SK-N-SH (cell line): ENCODE data around the gene SH3BGRL2.

ENCODE experiments used
- CHD2 ChIP-seq: fragments of 150-350 bp; IDR thresholded peaks from 2 replicates; pipeline ENCODE4 v1.6.1; 2018; ENCODE audit warnings: low read length; ENCODE audit not compliant: partially characterized antibody
- CTCF ChIP-seq: fragments of 200-600 bp; sonication (generic); IDR thresholded peaks from 2 replicates; pipeline ENCODE4 v1.6.1; 2017; ENCODE audit warnings: antibody characterized with exemption, mild to moderate bottlenecking, moderate library complexity
- EZH2phosphoT487 ChIP-seq: fragments of 200-600 bp; sonication (generic); IDR thresholded peaks from 2 replicates; pipeline ENCODE4 v1.6.1; 2017; ENCODE audit warnings: low read depth, mixed run types, mild to moderate bottlenecking, antibody characterized with exemption, moderate library complexity, borderline replicate concordance
- JUND ChIP-seq: IDR thresholded peaks from 2 replicates; pipeline ENCODE4 v1.4.0; 2012
- MXI1 ChIP-seq: IDR thresholded peaks from 2 replicates; pipeline ENCODE4 v1.6.1; 2012; ENCODE audit warnings: mild to moderate bottlenecking, low read depth, low read length, improper control_type of control experiment
- NRF1 ChIP-seq: IDR thresholded peaks from 2 replicates; pipeline ENCODE4 v1.6.1; 2012; ENCODE audit warnings: low read depth, mild to moderate bottlenecking, low read length
- POLR2AphosphoS5 ChIP-seq: IDR thresholded peaks from 2 replicates; pipeline ENCODE4 v1.6.1; 2012; ENCODE audit warnings: low read depth, low read length
- RAD21 ChIP-seq: IDR thresholded peaks from 2 replicates; pipeline ENCODE4 v1.6.1; 2012; ENCODE audit warnings: mild to moderate bottlenecking, low read length
- RCOR1 ChIP-seq: fragments of 150-350 bp; IDR thresholded peaks from 2 replicates; pipeline ENCODE4 v1.6.1; 2017; ENCODE audit warnings: antibody characterized with exemption, low read length
- RFX5 ChIP-seq: IDR thresholded peaks from 2 replicates; pipeline ENCODE4 v1.6.1; 2012; ENCODE audit warnings: mild to moderate bottlenecking, improper control_type of control experiment, low read length
- USF1 ChIP-seq: IDR thresholded peaks from 2 replicates; pipeline ENCODE4 v1.4.0; 2012; ENCODE audit warnings: low read depth, borderline replicate concordance
- YY1 ChIP-seq: IDR thresholded peaks from 2 replicates; pipeline ENCODE4 v1.4.0; 2012; ENCODE audit warnings: low read depth, mild to moderate bottlenecking
- ZBTB33 ChIP-seq: IDR thresholded peaks from 2 replicates; pipeline ENCODE4 v1.4.0; 2012; ENCODE audit warnings: low read depth, borderline replicate concordance

GRCh38 chr6:79647741-79648140 lies 16.6 kb downstream of the SH3BGRL2 start:
- TF ChIP-seq POLR2AphosphoS5: no peak
- no peak for TF ChIP-seq RCOR1
- no peak for TF ChIP-seq CTCF
- TF ChIP-seq EZH2phosphoT487: no peak
- no peak for TF ChIP-seq USF1
- TF ChIP-seq ZBTB33: no peak
- TF ChIP-seq JUND: no peak
- no peak for TF ChIP-seq MXI1
- TF ChIP-seq YY1: no peak
- TF ChIP-seq RFX5: no peak
- no peak for TF ChIP-seq NRF1
- TF ChIP-seq RAD21: no peak
- TF ChIP-seq CHD2: no peak
